Gastrocnemius medialis (tissue), 4 donors: ENCODE data around the gene SUFU.

ENCODE experiments used
- POLR2A ChIP-seq, 2 donors: fragments of 450-650 bp; IDR thresholded peaks; one replicate each; pipeline ENCODE4 v1.6.1; 2017; ENCODE audit warnings: antibody characterized with exemption in 2 of 2, mild to moderate bottlenecking in 2 of 2, moderate library complexity in 2 of 2
- TF ChIP-seq, protein P1 (sequence below), 5 experiments: fragments of 450-650 bp in 3 of 5; fragments of 200-600 bp in 2 of 5; sonication (generic) in 2 of 5; IDR thresholded peaks in 4 of 5; conservative IDR thresholded peaks in 1 of 5; 1 replicate in 4 of 5; 2 replicates in 1 of 5; pipeline ENCODE4 v1.5.1; 2016 to 2019; ENCODE audit warnings: antibody characterized with exemption in 5 of 5, mild to moderate bottlenecking in 3 of 5, moderate library complexity in 3 of 5

DNA sequence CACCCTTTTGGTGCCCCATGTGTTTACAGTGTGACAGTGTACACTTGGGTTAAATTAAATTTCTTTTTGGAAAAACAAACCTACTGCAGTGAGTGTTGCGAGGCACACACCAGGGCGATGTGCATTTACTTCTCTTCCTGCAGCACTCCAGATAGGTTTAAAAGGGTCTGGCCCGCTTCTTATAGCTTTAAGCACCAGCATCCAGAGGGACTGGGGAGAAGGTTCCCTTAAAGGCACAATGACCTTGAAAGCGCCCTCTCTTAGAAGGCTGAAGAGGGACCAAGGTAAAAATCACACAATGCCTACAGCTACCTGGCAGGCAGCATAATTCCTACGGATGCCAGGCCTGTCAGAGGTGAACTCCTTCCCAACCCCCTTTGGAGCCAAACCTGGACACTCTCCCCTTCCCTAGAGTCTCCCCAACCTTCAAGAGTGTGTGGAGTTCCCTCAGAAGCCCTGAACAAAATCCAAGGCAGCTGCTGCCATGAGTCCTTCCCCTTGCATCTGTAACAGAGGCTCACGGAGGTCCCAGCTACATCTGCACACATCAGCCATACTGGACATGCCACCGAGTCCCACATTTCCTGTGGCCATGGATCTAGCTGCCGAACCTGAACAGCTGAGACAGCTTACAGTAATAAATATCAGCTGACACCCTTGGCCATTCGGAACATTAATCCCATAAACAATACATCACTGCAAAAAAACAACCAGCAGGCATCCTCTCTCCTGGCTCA, 173.7 kb downstream of the SUFU start:
- TF ChIP-seq POLR2A (IDR thresholded peaks at IDR 0.05), result no peak
- TF ChIP-seq, protein P1, sequence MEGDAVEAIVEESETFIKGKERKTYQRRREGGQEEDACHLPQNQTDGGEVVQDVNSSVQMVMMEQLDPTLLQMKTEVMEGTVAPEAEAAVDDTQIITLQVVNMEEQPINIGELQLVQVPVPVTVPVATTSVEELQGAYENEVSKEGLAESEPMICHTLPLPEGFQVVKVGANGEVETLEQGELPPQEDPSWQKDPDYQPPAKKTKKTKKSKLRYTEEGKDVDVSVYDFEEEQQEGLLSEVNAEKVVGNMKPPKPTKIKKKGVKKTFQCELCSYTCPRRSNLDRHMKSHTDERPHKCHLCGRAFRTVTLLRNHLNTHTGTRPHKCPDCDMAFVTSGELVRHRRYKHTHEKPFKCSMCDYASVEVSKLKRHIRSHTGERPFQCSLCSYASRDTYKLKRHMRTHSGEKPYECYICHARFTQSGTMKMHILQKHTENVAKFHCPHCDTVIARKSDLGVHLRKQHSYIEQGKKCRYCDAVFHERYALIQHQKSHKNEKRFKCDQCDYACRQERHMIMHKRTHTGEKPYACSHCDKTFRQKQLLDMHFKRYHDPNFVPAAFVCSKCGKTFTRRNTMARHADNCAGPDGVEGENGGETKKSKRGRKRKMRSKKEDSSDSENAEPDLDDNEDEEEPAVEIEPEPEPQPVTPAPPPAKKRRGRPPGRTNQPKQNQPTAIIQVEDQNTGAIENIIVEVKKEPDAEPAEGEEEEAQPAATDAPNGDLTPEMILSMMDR (IDR thresholded peaks at IDR 0.05 in 4 of 5, conservative IDR thresholded peaks at IDR 0.05 in 1 of 5), result no peak
